Measurements from ENCODE around the gene FAM20A.

Gene FAM20A

GRCh38 chr17:68608515-68609130, 7.5 kb upstream of the FAM20A start:
- DNase-seq = no peak

DNA sequence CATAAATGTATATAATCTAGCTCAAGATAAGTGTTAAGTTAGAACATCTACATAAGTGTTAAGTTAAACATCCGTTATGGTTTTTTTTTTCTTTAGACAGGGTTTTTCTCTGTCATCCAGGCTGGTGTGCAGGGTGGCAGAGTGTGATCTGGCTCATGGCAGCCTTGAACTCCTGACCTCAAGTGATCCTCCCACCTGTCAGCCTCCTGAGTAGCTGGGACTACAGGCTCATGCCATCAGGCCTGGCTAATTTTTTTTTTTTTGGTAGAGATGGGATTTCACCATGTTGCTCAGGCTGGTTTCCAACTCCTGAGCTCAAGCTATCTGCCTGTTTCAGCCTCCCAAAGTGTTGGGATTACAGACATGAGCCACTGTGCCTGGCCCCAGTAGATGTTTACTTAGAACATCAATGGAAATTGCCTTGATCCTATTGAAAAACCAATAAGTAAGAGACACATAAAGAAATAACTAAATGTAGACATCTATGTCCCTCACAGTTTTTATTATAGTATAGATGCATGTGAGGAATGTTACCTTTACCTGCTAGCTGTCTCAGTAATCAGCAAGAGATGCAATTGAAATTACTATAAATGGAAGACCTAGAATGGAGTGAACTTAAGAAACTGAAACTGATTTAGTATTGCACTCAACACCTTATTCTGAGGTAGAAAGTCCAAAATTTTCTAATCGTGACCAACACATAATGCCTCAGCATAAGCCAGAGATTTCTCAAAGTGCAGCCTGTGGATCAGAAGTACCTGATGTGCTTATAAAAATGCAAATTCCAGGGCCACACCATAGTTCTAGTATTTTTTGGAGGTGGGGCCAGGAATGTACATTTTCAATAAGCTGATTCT, 5.5 kb upstream of the FAM20A start:
- no peak for DNase-seq

- no peak for DNase-seq
These were observed 4.7 kb upstream of the FAM20A start for GRCh38 chr17:68605914-68606313.

GRCh38 chr17:68603656-68604055, 2.5 kb upstream of the FAM20A start:
- DNase-seq = no peak

DNA sequence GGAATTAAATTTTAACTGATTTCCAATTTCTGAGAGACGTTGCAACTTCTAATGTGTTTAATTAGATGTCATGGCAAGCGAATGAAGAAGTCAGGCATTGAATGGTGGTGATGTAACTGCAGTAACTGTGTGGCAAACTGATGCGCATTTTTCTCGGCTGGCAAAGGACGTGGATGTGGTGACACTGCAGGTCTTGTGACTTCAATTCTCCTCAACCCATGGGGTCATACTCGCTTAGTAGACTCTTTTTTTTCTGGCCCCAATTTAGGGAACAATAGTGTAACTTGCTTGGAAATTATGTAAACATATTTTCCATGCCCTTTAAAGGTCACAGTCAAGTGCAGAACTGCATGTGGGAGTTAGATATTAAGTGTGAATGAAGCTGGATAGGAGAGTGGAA, 1.9 kb upstream of the FAM20A start:
- DNase-seq = no peak

- DNase-seq = no peak
These were observed 1.1 kb upstream of the FAM20A start for GRCh38 chr17:68602289-68602688.

- DNase-seq = no peak
These were observed 560 bp upstream of the FAM20A start for GRCh38 chr17:68601565-68602288.

DNA sequence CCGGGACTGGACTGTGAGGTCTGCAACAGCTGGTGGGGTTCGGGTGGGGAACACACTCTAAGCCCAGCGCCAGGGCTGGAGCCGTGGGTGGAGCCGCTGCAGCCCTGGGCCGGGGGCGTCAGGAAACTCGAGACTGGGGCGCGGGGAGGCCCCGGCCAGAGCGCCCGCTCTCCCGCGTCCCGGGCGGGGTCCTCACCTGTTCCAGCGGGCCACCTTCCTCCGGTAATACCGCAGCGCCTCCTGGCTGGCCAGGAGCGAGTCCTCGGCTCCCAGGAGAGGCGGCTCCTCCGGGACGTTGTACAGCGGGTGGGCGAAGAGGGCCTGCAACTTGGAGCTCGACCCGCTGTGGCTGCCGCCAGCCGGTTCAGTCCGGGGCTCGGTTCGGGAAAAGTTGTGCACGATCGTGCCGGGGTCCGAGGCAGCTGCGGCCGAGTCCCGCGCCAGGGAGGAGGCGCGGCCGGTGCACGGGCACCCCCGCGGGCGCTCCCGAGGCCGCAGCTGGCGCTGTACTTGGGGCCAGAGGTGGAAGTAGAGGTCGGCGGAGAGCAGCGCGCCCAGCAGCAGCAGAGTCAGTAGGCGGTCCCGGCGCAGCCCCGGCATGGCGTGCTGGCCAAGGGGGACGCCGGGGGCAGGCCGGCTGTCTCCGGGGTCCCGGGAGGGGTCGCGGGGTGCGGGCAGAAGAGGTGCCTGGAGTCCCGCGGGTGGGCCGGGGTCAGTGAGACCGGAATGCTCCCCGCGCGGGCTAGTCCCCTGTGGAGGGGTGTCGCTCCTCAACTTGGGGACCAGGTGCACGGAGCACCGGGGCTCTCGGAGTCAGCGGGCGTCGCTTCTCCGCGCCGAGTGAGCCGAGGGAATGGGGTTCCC, 868 bp downstream of the FAM20A start:
- DNase-seq = no peak

- DNase-seq = no peak
These were observed 1.6 kb downstream of the FAM20A start for GRCh38 chr17:68599552-68600066.

GRCh38 chr17:68599091-68599490, 2.1 kb downstream of the FAM20A start:
- no peak for DNase-seq

GRCh38 chr17:68598545-68598961, 2.6 kb downstream of the FAM20A start:
- no peak for DNase-seq

- no peak for DNase-seq
These were observed 3.1 kb downstream of the FAM20A start for GRCh38 chr17:68598074-68598473.

DNA sequence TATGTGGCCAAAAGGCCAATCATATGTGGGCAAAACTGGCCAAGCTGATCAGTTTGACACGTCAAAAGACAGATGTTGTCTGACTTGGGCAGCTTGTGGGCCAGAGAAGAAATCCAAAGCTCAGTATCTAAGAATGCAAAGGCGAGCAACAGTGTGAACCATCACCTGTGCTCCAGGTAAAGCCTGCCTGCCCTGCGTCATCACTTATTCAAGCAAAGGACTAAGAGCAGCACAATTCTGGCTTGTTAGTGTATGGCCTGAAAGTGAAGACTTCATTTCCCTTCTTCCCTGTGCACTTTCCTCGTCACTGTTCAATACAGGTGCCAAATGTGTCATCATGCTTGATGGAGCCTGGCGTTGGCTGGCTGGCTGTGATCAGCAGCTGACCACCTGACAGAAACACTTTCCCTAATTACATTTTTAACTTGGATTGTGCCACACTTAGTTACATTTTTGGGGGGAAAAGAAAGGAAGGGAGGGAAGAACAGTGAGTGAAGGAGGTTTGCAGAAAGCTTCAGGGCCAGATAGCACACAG, 4.7 kb downstream of the FAM20A start:
- no peak for DNase-seq

DNA sequence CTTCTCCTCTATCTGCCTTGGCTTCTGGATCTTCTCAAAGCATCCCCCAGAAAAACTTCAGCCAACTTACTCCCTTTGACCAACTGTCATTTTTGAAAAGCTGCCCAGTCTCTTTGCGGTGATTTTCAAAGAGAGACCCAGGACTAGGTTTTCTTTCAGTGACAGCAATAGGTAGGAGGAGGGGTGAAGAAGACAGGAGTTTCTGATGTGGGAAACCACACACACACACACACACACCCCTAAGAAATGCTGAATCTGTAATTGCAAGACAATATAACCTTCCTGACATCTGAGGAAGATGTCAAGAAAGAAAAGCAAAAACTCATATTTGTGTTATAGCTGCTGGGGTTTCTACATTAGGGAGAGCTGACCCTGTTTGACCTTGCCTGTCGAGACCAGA, 5.2 kb downstream of the FAM20A start:
- DNase-seq = no peak

DNA sequence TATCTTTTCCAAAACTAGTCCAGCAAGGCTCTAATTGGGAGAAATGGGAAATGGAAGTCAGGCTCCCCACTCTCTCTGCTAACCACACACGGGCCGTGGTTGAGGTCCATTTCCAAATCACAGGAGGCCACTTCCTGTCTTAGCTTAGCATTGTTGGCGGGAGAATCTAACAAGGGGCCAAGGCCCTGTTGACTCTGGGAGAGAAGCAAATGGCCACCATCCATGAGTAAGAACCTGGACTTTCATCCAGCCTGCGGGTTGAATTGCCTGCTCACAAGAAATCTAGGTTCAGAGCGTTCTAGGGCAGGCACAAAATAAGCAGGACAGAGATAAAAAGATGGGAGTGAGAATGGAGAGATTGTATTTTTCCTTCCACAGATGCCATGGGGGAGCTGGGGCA, 5.7 kb downstream of the FAM20A start:
- DNase-seq = no peak

DNA sequence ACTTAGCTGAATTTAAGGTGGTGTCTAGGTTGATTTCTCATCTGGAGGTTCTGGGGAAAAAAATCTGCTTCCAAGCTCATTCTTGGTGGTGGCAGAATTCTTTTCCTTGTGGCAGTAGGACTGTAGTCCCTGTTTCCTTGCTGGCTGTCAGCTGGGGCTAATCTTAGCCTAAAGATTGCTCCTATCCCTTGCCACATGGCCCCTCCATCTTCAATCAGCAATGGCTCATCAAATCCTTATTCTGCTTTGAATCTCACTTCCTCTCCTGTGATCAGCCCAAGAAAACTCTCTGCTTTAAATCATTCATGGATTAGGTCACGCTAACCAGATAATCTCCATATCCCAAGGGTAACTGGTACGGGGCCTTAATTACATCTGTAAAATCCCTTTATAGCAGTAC, 6.6 kb downstream of the FAM20A start:
- no peak for DNase-seq

DNA sequence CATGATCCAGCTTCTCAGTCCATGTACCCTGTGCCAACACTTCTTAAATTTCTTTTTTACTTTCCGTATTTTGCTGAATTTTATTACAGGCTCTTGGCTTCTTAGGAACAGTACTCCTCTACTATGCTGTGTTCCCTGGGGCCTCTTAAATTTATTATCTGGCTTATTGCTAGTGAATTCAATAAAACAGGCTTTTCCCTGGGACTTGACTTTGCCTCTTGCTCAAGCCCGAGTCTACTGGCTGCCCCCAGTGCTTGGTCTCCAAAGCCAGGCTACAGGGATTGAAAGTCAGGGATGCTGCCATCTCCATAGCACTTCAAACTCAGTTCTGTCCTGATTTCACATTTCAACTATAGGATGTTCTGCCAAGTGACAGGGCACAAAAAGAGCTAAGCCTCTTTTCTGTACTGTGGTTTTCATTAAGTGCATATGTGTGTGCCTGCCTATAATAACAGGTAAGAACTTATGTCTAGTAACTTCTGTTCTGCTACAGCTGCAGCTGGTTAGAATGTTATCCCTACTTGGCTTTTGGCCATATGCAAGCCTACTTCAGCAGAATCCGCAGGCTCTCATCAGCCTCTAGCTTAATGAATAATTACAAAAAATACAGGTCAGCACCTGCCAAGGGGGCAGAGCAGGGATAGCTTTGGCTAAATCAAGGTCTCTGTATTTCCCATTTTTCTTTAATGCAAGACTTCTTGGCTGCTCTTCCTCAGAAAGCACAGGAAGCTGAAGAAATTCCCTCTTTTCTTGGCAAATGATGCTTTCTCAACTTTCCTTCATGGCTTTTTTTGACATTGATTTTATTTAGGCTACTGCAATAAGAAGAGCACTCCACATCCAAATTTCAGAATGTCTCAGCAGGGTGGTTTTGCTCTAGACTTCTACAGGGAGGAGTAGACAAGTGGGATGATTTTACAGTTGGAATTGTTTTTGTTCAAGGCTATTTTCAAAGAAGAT, 8.2 kb downstream of the FAM20A start:
- peak; percentile 96 for DNase-seq

GRCh38 chr17:68592009-68592408, 9.2 kb downstream of the FAM20A start:
- DNase-seq = no peak

- DNase-seq = no peak
These were observed 9.6 kb downstream of the FAM20A start for GRCh38 chr17:68591583-68591982.

DNA sequence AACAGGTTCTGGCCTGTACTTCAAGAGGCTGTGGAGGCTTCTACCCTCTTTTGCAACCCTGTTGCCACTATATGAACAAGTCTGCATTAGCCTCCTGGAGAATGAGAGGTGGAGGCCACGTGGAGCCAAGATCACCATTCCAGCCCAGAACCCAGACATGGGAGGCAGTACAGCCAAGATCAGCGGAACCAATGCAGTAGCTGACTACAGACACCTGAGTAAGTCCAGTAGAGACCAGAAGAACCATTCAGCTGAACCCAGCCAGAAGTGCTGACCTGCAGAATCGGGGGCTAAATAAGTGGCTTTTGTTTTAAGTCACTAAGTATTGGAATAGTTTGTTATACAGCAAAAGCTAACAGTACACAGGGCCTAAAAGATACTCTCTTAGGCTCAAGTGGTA, 12.1 kb downstream of the FAM20A start:
- DNase-seq = no peak

GRCh38 chr17:68588362-68588761, 12.8 kb downstream of the FAM20A start:
- no peak for DNase-seq

Data from NCI-H1105 treated with DMSO at 0.1 percent for 48 hours (cell line).